Heart left ventricle (tissue), 13 donors: ENCODE measurements around the gene NAALADL2.

Experiments used
- CTCF ChIP-seq, 12 donors: fragments of 200-600 bp; sonication (generic) in 4 of 12; IDR thresholded peaks; one replicate each; pipeline versions ENCODE4 v1.5.0 to v1.8.0; 2018 to 2022; ENCODE audit warnings: antibody characterized with exemption in 12 of 12, mild to moderate bottlenecking in 5 of 12
- POLR2A ChIP-seq, 2 donors: fragments of 450-650 bp; IDR thresholded peaks; one replicate each; pipeline ENCODE4 v1.6.1; 2017; ENCODE audit warnings: antibody characterized with exemption in 2 of 2, mild to moderate bottlenecking in 2 of 2, moderate library complexity in 2 of 2
- donor health status: ischemic (EF 13 %, LVEDD 7.1; RV severe dilation, severe dysfunction).
- donor health status: DM: no; HTN: yes; CAD: no.
- donor health status: DM: no; HTN: no; CAD: no.
- donor health status: ischemic (EF 25% LVEDD 6.9; RV normal size, moderate dysfunction).
- donor health status: ischemic (EF 25% LVEDD 5.7; RV mildly dilated, moderate dysfunction).
- donor health status: ischemic (EF 35%, LVEDD 5.7; RV mildly dilated, moderate dysfunction).
- donor health status: nonischemic (EF 11% LVEDD 7.7; RV severe dilation, severe dysfunction).
- donor health status: DM: yes; HTN: yes; CAD: no.
- donor health status: PGD.
- donor health status: ischemic (EF 29% LVEDD 5.4; RV normal size, mild dysfunction).
- donor health status: nonischemic (EF 23%, LVEDD 6.1; RV moderate dilation, normal function).

- TF ChIP-seq CTCF (IDR thresholded peaks at IDR 0.05) (no peak), POLR2A (IDR thresholded peaks at IDR 0.05) (no peak)
Measured at GRCh38 chr3:175741951-175742350, 882.8 kb downstream of the NAALADL2 start.
